Pancreas (tissue), 10 donors: ENCODE measurements around the gene TRIM68. TPM values are rescaled to one million over a fixed set of nuclear protein-coding genes. Genes with fewer than 3 reads are reported as not detected.

Source experiments
- ATAC-seq, 4 donors: fragments of 200-7000 bp; cut with Tn5 transposase; one replicate each; pipeline versions ENCODE4 v1.8.0 to v1.9.1; 2020; ENCODE audit warnings: mild to moderate bottlenecking in 4 of 4, moderate library complexity in 4 of 4
- DNase-seq, 6 donors: peaks; one replicate each; pipeline ENCODE4 v3.0.0-alpha.2; 2020
- FAIRE-seq: peaks from 2 replicates; lab custom pipeline; 2012; peaks lifted over from hg19 to GRCh38; lab: Jason Lieb, UNC
- H3K27ac ChIP-seq, 4 donors: fragments of 200-600 bp; sonication (generic); 1 replicate in 3 of 4; 2 replicates in 1 of 4; pipeline versions ENCODE4 v1.5.0 to v1.8.0; 2020
- H3K27me3 ChIP-seq, 4 donors: fragments of 200-600 bp; one replicate each; pipeline ENCODE4 v1.8.0; 2021
- H3K36me3 ChIP-seq, 3 donors: fragments of 200-600 bp; sonication (generic) in 1 of 3; one replicate each; pipeline versions ENCODE4 v1.5.0 to v1.8.0; 2020 to 2021
- H3K4me1 ChIP-seq, 3 donors: fragments of 200-600 bp; one replicate each; pipeline ENCODE4 v1.8.0; 2021
- H3K4me3 ChIP-seq, 4 donors: fragments of 200-600 bp; sonication (generic) in 2 of 4; one replicate each; pipeline versions ENCODE4 v1.5.0 to v1.8.0; 2020 to 2021
- H3K9me3 ChIP-seq, 4 donors: fragments of 200-600 bp; one replicate each; pipeline ENCODE4 v1.8.0; 2021
- CTCF ChIP-seq, 4 donors: fragments of 200-600 bp; sonication (generic) in 3 of 4; IDR thresholded peaks; one replicate each; pipeline versions ENCODE4 v1.5.0 to v1.8.0; 2021; ENCODE audit warnings: antibody characterized with exemption in 4 of 4
- WGBS, 2 donors: extraction: QIAGEN DNeasy Blood & Tissue Kit; methylation state at CpG; one replicate each; pipeline ENCODE4 v1.1.7; 2013; 5-methylcytosine and 5-hydroxymethylcytosine counted together
- intact Hi-C, 3 donors: fragments of 100-400 bp; cut with DNase I; formaldehyde crosslinking; loops; one replicate each; pipeline versions ENCODE4 v1.11.1 to v1.14.2; 2022
- polyA plus RNA-seq, 2 donors: library from polyadenylated mRNA; stranded (reverse); fragments of 200-250 nt; gene quantifications; one replicate each; pipeline ENCODE4 v1.2.3, GENCODE V29; 2013
- total RNA-seq, 6 donors: library from RNA; stranded (reverse); fragmentation: NEBNext Ultra II Directional in 4 of 6; extraction: Animal tissue kit (Norgen Biotek cat#: 25700) in 4 of 6; gene quantifications; one replicate each; pipeline versions ENCODE4 v1.2.1 to v1.2.4, GENCODE V29; 2021 to 2023
- donor health status: healthy with polysubstance abuse.
- donor health status: DM: no; HTN: no; CAD: no; lungs with moderate emphysema.
- donor health status: DM: no; HTN: no; CAD: no.
- donor health status: control.
- donor health status: control.
- donor health status: Bipolar disorder and iron deficiency.
- donor health status: DM: yes; HTN: yes; CAD: no.
- donor health status: DM: no; HTN: no; CAD: no.
- donor health status: DM: no; HTN: no; CAD: no.
- donor health status: DM: yes; HTN: yes; CAD: no.

The TRIM68 gene
- total and polyA plus RNA-seq, 8 donors, result 3.7 to 10.6 (median 6.1) TPM

GRCh38 chr11:4644233-4644632 lies 36.2 kb upstream of the TRIM68 start:
- no peak overlapping the region for H3K27ac ChIP-seq
- H3K36me3 ChIP-seq, result no peaks in the 10 kb centered on the region
- ATAC-seq (no peak), DNase-seq (no peak), FAIRE-seq (no peak)
- 52 to 68% methylated on average over 4 of the region's 4 CpGs for WGBS, 2 donors
- H3K4me3 ChIP-seq, result no peak overlapping the region
- H3K4me1 ChIP-seq, result no peaks in the 10 kb centered on the region
- H3K9me3 ChIP-seq, result no peaks in the 10 kb centered on the region
- no peak for TF ChIP-seq CTCF (IDR thresholded peaks at IDR 0.05)
- intact Hi-C loops, result no loop called here
- no peaks in the 10 kb centered on the region for H3K27me3 ChIP-seq

DNA sequence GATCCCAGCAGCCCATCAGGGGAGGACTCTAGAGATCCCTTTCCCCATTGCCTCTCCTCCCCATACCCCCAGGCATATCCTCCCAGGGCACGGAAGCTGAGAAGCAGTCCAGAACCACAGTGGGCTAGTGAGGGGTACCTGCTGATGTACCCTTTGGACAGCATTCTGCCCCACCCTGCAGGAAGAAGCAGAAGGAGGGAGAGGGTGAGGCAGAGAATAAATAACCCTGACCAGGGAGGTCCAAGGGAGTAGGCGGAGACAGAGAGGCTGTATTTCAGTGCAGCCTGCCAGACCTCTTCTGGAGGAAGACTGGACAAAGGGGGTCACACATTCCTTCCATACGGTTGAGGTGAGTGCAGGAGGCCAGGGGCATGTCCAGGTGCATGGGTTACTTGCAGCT lies 35.7 kb upstream of the TRIM68 start, which contains the start of gene OR51E1:
OR51E1 (plus strand) TSS at position 301 of the 400 bp plus-strand sequence. CDS start 8,545 bp downstream, outside the sequence.
- Histone ChIP-seq H3K9me3 (no peaks in the 10 kb centered on the region), H3K4me1 (no peaks in the 10 kb centered on the region), H3K4me3 (no peak within 1 kb of the TSS), H3K27me3 (no peaks in the 10 kb centered on the region), H3K36me3 (no peaks in the 10 kb centered on the region), H3K27ac (no peak within 1 kb of the TSS)
- TF ChIP-seq CTCF (IDR thresholded peaks at IDR 0.05), result no peak
- no peak for DNase-seq
- intact Hi-C loops, result no loop called here
- no peak for ATAC-seq
- 57 to 66% methylated on average over 3 of the region's 3 CpGs for WGBS, 2 donors
- no peak for FAIRE-seq

DNA sequence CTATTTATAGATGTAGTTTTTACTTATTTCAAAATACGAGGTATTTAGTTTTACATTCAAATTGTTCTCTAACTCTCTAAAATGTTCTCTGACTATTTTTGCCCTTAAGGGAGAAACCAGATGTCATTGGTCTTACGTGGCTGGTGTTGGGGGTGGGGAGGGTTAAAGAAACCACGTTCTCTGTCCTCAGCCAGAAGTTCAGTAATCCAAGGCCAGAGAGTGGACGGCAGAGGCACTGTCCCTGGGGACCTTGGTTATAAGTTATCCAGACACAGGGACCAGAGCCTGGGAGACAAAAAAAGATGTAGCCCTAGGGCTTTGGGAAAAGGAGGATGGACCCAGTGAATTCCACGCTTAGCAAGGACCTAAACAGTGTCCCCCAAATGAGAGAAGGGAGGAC lies 35.0 kb upstream of the TRIM68 start:
- Histone ChIP-seq H3K27me3 (no peaks in the 10 kb centered on the region), H3K36me3 (no peaks in the 10 kb centered on the region), H3K4me1 (no peaks in the 10 kb centered on the region), H3K9me3 (no peaks in the 10 kb centered on the region), H3K4me3 (no peak overlapping the region), H3K27ac (no peak overlapping the region)
- no peak for ATAC-seq
- DNase-seq, result no peak
- FAIRE-seq, result no peak
- no peak for TF ChIP-seq CTCF (IDR thresholded peaks at IDR 0.05)
- 20 to 27% methylated on average over 5 of the region's 5 CpGs for WGBS, 2 donors
- intact Hi-C loops, result no loop called here

DNA sequence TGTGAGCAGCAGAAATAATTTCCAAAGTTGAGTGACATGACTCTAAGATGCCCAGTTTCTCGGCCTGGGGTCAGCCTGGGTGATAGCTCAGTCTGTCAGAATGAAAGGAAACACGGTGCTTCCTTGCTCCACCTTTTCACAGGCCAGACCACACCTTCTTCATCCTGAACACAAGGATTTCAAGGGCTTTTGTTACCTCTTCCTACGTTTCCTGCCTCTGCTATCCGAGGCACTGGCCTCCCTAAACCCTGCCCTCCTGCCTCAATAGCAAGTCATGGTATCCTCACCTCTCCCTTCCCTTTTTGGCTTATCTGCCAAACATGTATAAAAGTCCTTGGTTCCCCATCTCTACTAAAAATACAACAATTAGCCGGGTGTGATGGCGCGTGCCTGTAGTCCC lies 34.0 kb upstream of the TRIM68 start:
- no peak for TF ChIP-seq CTCF (IDR thresholded peaks at IDR 0.05)
- H3K36me3 ChIP-seq, result no peaks in the 10 kb centered on the region
- FAIRE-seq (no peak), ATAC-seq (no peak), DNase-seq (no peak)
- no peak overlapping the region for H3K4me3 ChIP-seq
- no peak overlapping the region for H3K27ac ChIP-seq
- H3K9me3 ChIP-seq, result no peaks in the 10 kb centered on the region
- H3K27me3 ChIP-seq, result no peaks in the 10 kb centered on the region
- WGBS, 2 donors, result 67 to 70% methylated on average over 7 of the region's 7 CpGs
- H3K4me1 ChIP-seq, result no peaks in the 10 kb centered on the region
- intact Hi-C loops, result no loop called here

DNA sequence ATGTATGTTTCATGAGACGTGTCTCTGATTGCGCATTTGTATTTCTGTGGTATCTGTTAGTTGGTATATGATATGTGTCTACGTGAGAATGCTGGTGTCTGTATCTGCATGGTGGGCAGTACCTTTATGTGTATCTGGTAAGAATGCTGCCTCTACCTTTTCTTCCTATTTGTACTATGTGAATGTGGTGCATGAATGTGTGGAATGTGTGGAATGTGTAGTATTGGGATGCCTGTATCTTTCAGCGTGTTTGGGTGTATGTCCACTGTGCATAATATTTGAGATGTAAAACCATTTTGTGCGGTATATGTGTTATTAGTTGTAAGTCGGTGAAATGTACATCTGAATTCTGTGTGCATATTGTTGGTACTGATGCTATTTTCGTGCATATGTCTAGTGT lies 33.5 kb upstream of the TRIM68 start:
- FAIRE-seq, result no peak
- no peak for DNase-seq
- H3K27me3 ChIP-seq, result no peaks in the 10 kb centered on the region
- TF ChIP-seq CTCF (IDR thresholded peaks at IDR 0.05), result no peak
- no peaks in the 10 kb centered on the region for H3K36me3 ChIP-seq
- H3K27ac ChIP-seq, result no peak overlapping the region
- no peak for ATAC-seq
- no peaks in the 10 kb centered on the region for H3K4me1 ChIP-seq
- WGBS, 2 donors, result 65 to 78% methylated on average over 7 of the region's 7 CpGs
- no peak overlapping the region for H3K4me3 ChIP-seq
- intact Hi-C loops, result no loop called here
- H3K9me3 ChIP-seq, result no peaks in the 10 kb centered on the region
